Left hindlimb (tissue), 1 donor: ENCODE data around the gene CSPG4.
"Not testable (repeated sequence)": the region's sequence is repeated elsewhere in the genome, so short reads cannot be mapped to it uniquely, and the experiment has no call there.

Experiments used
- DNase-seq: peaks from one replicate; pipeline ENCODE4 v3.0.0-alpha.2; 2018

Gene CSPG4

GRCh38 chr15:75687486-75688277 lies 25.0 kb downstream of the CSPG4 start:
- DNase-seq: no peak

- DNase-seq: peak; percentile 88
Observed at GRCh38 chr15:75686212-75686642, 26.4 kb downstream of the CSPG4 start.

- DNase-seq: no peak
Observed at GRCh38 chr15:75685195-75685594, 27.5 kb downstream of the CSPG4 start.

- DNase-seq: no peak
Observed at GRCh38 chr15:75684648-75685047, 28.0 kb downstream of the CSPG4 start.

DNA sequence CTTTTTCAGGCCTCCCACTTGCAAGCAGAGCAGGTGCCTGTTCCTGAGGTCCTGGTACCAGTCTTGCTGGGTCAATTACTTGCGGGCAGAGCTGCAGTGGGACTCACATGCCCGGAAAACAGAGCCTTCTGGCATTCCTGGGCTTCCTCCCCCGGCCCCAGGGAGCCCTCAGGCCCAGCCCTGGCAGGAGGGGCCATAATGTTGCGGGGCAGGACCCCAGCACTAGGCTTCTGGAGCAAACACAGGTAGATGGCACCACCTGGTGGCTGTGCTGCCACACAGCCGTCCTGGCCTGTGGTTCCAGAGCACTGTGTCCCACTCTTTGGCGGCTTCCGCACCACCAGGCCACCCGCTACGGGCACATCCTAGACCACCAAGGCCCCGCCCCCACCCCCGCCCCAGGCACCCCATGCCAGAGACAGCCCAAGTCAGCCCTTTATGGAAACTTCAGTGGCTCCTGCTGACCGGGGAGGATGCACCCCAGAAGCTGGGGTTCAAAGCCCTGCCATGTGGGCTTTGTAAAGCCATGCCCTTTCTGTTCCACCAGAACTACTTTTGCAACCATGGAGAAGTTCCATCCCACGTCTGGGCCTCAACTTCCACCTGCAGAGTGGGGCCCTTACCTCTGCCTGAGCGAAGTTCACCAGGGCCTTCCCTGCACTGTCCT lies 28.9 kb downstream of the CSPG4 start:
- peak; percentile 81 for DNase-seq

DNA sequence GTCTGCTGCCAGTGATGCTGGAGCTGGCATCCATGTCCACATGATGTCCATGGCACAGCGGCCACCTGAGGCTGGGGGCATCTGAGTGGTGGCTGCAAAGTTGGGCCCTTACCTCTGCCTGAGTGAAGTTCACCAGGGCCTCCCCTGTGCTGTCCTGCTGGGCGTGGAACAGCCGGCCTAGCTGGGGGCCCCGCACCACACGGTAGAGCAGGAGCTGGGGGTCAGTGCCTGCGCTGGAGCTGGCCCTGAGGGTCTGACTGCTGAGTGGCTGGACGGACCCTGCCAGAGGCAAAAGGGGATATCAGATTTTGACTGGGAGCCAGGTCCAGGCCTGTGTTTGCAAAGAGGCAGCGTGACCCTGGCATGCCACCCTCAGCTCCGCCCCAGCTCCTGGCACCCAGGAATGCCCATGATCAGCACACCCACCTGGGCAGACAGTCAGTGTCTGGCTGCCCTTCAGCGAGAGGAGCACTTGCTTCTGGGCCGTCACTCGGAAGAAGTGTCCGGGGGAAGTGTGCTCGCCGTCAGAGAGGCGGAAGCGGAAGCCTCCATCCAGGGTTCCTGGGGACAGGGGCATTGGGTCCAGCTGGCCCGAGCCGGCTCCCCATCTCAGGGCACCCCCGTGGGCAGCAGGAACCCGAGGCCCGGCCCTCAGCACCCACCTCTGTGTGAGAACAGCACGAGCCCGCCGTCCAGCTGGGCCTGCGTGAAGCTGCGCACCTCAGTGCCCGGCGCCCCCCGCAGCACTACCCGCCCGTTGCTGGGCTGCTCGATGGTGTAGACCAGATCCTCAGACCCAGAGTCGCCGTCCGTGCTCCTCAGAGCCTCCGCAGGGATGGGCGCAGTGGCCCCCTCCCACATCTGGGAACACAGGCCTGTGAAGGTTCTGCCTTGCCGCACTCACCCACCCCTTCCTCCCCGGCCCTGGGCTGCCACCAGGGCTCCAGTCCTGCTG lies 30.2 kb downstream of the CSPG4 start:
- no peak for DNase-seq

DNA sequence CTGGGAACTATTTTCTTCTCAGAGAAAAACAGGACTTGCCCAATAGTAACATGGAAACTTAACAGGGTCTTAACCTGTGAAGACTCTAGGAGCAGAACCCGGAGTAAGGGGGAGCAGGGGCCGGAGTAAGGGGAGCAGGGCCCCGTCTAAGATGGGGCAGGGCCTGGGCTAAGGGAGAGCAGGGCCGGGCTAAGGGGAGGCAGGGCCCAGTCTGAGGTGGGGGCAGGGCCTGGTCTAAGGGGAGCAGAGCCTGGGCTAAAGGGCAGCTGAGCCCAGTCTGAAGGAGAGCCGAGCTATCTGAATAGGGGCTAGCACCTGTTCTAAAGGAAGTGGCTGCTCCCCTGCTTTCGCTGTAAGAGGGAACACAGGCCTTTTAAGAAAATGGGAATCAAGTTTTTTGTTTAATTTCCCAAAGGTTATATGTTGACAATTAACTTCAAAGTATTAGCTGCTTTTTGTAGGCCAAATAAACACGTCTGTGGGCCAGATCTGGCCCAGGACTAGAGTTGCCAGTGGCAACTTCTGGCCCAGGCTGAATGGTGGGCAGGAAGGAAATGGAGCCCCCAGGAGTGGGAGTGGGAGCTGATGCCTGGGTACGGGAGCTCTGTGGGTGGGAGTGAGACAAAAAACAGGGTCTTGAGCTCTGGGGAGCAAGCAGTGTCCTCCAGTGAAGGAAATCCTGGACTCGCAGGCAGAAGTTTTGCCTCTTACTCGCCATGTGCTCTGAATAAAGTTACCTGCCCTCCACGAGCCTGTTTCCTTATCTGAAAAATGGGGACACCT lies 32.5 kb downstream of the CSPG4 start:
- DNase-seq: no peak

DNA sequence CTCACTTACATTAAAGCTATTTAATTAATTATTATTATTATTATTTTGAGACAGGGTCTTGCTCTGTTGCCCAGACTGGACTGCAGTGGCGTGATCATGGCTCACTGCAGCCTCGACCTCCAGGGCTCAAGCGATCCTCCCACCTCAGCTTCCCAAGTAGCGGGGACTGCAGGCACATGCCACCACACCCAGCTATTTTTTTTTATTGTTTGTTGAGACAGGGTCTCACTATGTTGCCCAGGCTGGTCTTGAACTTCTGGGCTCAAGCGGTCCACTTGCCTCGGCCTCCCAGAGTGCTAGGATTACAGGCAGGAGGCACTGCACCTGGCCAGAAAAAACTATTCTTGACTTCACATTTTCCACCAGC lies 34.3 kb downstream of the CSPG4 start:
- not testable (repeated sequence) for DNase-seq

DNA sequence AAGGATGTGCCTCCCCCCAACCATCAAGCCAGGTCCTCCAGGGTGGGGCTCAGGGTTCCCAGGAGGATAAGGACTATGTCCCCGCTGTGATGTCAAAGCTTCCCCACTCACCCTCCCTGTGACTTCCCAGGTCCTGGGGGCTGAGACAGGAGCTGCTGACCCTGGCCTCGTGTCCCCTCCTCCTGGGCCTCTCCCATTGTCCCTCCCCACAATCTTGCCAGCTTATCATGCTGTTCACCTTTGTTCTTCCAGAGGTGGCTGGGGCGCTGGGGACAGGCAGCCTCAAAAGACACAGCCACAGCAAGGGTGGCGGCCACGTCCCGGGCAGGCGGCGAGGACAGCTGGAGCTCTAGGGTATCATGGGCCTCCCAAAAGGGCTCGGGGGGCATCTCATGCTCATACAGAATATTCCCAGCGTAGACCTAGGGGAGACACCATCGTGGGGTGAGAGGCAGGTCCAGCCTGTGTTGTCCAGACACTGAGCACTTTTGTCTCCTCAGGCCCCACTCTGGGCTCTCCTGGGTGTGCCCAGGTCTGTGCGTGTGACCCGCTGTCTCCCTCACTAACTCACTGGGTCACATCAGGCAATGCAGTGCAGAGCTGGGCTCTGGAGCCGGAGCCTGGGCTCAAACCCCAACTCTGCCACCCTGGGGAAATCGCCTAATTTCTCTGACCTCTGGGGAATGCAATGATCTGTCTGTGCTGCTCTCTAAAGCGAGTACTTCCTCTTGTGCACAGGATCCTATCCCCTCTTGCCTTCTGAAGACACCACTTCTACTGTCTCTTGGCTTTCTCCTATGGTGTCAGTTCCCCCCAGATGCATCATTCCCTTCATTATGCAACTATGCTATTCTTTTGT lies 35.0 kb downstream of the CSPG4 start:
- no peak for DNase-seq

DNA sequence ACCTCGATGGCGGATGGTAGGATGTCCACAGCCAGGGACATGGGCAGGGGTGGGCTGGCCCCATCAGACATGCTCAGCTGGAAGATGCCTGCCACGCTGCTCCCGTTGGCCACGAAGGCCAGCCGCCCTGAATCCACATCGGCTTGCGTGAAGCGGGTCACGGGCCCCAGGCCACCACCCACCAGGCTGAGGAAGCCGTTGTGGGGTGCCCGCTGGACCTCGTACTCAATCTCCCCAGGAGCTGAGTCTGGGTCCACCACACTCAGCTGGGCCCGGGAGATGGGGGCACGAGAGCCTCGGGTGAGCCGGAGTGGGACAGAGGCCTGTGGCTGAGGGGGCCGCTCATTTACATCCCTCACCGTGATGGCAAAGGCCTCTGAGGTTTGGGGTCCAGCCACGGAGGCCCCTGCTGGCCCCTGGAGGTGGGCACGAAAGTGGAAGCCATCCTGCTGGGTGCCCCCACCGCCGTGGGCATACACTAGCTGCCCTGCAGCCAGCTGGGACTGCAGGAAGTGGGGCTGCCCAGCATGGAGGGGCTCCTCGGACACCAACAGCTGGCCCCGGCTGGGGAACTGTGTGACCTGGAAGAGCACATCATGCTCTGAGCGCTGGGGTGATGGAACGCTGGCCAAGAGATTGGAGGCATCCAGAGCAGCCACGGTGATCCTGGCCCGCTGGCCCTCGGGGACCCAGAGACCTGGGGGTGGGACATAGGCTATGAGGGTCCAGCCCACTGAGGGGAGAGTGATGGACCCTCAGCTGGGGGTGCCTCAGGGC lies 35.8 kb downstream of the CSPG4 start:
- no peak for DNase-seq

GRCh38 chr15:75675579-75676404 lies 36.9 kb downstream of the CSPG4 start:
- DNase-seq: no peak

DNA sequence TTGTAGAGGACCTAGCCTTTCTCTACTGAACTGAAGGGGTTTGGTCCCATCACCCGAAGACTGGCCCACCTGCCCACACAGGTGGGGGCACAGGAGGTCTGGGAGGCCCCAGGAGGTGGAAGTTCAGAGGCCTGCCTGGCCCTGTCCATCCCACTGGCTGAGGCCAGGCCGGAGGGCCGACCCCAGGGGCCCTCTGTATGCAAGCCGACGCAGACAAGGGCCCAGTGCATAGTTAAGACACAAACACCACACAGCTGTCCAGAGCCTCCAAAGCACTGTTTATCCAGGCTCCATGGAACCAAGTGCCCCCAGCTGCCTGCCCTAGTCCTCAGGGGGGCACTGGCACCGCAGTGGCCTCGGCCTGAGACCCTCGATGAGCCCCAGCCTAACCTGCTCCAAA lies 38.3 kb downstream of the CSPG4 start:
- no peak for DNase-seq

- DNase-seq: peak; percentile 89
Observed at GRCh38 chr15:75673426-75674235, 39.0 kb downstream of the CSPG4 start.

DNA sequence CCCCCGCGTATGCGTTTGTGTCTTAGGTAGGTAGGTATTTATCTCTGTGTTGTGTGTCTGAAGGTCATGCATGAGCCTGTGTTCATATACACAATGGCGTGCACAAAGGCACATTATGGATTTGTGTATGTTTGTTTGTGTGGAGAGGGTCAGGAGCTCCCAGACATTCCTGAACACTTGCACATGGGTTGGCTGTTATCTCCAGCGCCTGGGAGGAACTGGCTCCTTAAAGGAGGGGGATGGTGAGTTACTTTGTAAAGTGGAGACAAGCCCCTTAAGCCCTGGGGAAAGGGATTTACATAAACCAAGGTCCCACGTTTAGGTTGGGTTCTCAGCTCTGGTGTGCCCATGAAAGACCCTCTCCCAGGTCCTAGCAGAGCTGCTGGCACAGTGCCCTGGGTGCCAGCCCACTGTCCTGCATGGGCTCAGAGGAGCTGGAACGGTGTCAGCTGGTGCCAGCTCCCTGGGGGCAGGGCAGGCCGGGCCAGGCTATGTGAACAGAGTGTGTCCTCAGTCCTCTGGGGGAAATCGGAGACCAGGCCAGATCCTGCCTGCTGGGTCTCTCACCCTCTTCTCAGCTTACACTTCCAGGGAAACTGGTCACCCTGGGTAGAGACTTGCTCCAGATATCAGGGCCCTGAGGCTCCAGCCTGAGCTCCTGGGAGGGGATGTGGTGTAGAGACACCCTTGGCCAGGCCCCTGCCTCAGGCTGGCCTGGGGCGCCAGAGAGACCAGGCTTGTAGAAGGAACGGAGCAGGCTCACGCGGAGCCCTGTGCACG lies 39.8 kb downstream of the CSPG4 start:
- peak; percentile 71 for DNase-seq

DNA sequence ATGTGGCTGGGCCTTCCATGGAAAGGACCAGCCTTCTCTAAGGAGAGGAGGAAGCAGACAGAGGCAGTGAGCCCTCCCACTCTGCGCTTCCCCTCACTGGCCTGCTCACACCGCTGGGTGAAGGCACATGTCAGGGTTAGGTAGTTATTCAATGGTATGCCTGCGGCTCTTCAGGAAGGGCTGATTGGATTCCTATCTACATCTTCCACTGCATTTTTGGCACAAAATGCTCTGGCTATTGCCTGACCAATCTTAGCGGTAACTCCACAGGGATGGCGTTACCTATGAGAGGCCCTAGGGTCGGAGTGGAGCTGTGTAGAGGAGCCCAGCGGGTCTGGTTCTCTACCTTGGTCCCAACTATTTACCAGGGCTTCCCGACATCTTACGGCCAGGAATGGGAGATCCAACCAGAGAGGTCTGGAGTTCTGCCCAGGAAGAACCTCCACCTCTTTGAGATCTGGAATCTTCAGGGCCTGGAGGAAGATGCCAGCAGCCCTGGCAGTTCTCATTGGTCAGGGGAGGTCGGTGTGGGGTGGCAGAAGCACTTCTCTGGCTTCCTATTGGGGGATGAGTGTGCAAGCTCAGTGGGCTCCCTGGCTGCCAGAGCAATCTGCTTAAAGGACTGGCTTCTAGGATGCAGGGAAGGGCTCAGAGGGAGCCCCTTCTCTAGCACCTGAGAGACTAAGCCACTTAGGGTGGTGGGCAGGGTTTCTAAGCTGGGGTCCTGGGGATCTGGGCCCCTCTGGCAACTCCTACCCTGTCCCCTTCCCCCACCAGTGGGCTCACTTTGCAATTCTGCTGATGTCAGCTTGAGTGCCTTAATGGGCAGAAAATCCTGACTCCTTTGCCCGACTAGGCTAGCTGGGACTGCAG lies 40.7 kb downstream of the CSPG4 start:
- no peak for DNase-seq

DNA sequence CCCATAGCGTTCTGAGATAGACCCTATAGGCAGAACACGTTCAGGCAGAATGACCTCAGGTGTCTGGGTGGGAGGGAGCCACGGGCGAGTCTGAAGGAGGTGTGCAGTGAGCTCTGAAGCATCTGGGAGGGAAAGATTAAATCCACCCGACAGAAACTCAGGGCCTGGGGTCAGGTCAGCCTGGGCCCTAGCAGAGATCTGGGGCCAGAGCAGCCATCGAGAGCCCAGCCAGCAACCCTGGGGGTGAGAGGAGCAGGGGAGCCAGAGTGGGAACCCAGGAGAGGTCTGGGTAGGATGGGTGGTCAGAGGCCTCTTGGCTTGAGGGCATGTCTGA lies 42.8 kb downstream of the CSPG4 start:
- no peak for DNase-seq
